ENCODE results near the gene POPDC2. TPM values are rescaled to one million over a fixed set of nuclear protein-coding genes. Genes with fewer than 3 reads are reported as not detected.
"Not testable (repeated sequence)": the region's sequence is repeated elsewhere in the genome, so short reads cannot be mapped to it uniquely, and the experiment has no call there.

Gene POPDC2
- total RNA-seq, 2 experiments from 2014 or later: 2.1 to 2.3 TPM

DNA sequence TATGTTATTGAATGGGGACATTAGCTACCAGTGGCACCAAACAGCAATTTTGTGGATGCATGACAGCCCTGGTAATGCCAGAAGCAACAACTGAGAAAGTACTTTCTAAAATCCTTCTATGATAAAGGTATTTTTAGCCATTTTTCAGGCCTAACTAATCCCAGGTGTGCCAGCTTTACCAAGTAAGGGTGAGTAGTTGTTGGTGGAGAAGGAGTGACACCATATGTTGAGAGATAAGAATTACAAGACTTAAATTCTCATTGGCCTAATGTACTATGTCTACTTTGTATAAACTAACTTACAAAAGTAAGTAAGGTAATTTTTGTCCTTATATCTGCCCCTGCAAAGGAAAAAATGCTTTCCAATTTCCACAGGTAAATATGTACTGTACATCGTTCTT, 20.9 kb upstream of the POPDC2 start:
- intact Hi-C loops (cut with micrococcal nuclease): loop anchor here (1.0 to 2.0 kb wide), 2 partner anchors 406 to 798 kb away; no protein-coding TSS in a partner anchor

DNA sequence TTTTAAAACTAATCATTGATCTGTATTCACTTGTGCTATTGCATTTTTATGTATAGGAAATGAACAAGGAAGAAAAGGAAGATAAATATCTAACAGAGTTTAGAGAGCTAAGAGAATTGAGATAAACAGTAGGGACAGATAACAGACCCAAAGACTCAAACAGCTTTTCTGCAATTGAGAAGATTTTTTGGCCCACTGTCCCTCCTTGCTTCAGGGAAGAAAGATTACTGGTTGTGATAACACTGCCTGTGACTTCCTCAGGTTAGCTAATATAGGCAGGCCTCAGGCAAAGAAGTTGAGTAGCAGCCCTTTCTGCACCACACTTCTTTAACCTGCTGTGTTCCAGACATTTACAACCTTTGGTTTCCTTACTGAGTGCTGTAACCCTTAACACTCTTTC, 19.5 kb upstream of the POPDC2 start:
- POLR2A ChIA-PET: no interaction called here
- no peaks in the 10 kb centered on the region for H3K27me3 Mint-ChIP-seq
- peaks cover 13% of the 10 kb centered on the region for H3K36me3 Mint-ChIP-seq
- H3K27ac Mint-ChIP-seq: no peak overlapping the region
- intact Hi-C loops (cut with micrococcal nuclease): loop anchor here (2.0 kb wide), 1 partner anchor 797 kb away; no protein-coding TSS in a partner anchor
- H3K9me3 Mint-ChIP-seq: no peaks in the 10 kb centered on the region
- no peak overlapping the region for H3K4me3 Mint-ChIP-seq
- DNase-seq: no peak
- H3K4me1 Mint-ChIP-seq (ENCODE audit: low read depth): peaks cover 24% of the 10 kb centered on the region
- CTCF ChIA-PET: interaction anchor here (1.1 to 6.9 kb wide), 9 partner anchors 10 to 797 kb away, joined by 3 to 43 read pairs (median 10); partner anchors contain the start of gene B4GALT4

More for the DNA sequence above, 20.9 kb upstream of the POPDC2 start:
- CTCF ChIA-PET: interaction anchor here (0.7 to 6.9 kb wide), 22 partner anchors 9 to 798 kb away, joined by 3 to 43 read pairs (median 3); partner anchors contain the start of genes B4GALT4, IGSF11 and TMEM39A
- Mint-ChIP-seq H3K27me3 (no peaks in the 10 kb centered on the region), H3K4me3 (no peak overlapping the region), H3K27ac (no peak overlapping the region), H3K36me3 (peaks cover 6% of the 10 kb centered on the region), H3K9me3 (no peaks in the 10 kb centered on the region), H3K4me1 (ENCODE audit: low read depth) (peaks cover 10% of the 10 kb centered on the region)
- DNase-seq: no peak
- POLR2A ChIA-PET: interaction anchor here (0.8 kb wide), 1 partner anchor 183 kb away, joined by 3 read pairs; the partner anchor contains the start of gene TIMMDC1

DNA sequence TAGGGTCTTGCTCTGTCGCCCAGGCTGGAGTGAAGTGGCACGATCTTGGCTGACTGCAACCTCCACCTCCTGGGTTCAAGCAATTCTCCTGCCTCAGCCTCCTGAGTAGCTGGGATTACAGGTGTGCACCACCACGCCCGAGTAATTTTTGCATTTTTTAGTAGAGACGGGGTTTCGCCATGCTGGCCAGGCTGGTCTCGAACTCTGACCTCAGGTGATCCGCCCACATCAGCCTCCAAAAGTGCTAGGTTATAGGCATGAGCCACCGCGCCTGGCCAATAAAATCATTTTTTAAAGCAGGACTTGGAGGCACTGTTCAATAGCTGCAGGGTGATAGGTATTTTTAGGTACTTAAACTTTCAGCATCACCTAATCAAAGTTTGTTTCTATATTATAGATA, 17.8 kb upstream of the POPDC2 start:
- CTCF ChIA-PET: interaction anchor here (1.0 to 6.9 kb wide), 2 partner anchors 77 to 795 kb away, joined by 3 to 43 read pairs; no protein-coding TSS in a partner anchor

DNA sequence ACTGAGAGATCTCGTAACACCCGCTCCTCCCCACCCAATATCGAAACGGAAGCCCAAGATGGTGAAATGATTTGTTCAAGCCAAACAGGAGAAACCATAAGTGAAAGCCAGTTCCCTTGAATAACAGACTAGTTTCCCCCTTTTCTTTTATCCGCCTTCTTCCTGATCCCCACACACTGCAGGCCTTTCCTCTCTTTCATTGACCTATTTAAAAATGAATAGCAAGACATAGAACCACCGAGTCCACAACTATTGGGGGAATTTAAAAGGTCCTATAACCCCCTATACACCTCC, 17.2 kb upstream of the POPDC2 start:
- Mint-ChIP-seq H3K4me3 (peak overlapping the region; percentile 95), H3K9me3 (no peaks in the 10 kb centered on the region), H3K36me3 (peaks cover 22% of the 10 kb centered on the region), H3K27ac (peak overlapping the region; percentile 91), H3K4me1 (ENCODE audit: low read depth) (peaks cover 32% of the 10 kb centered on the region), H3K27me3 (no peaks in the 10 kb centered on the region)
- CTCF ChIA-PET: interaction anchor here (0.5 to 6.9 kb wide), 3 partner anchors 26 to 794 kb away, joined by 3 to 43 read pairs (median 3); partner anchors contain the start of gene CFAP91
- POLR2A ChIA-PET: interaction anchor here (1.6 to 2.0 kb wide), 4 partner anchors 179 to 383 kb away, joined by 6 to 15 read pairs (median 9); partner anchors contain the start of genes ARHGAP31, POGLUT1, TIMMDC1 and TMEM39A
- intact Hi-C loops (cut with micrococcal nuclease): loop anchor here (1.0 to 2.0 kb wide), 13 partner anchors 23 to 436 kb away; partner anchors contain the start of genes ARHGAP31, GSK3B, TIMMDC1 and TMEM39A
- DNase-seq: no peak

More for the DNA sequence above, 17.8 kb upstream of the POPDC2 start:
- H3K27ac Mint-ChIP-seq; POLR2A ChIA-PET; H3K9me3 Mint-ChIP-seq; H3K27me3 Mint-ChIP-seq; DNase-seq; H3K4me3 Mint-ChIP-seq; intact Hi-C loops (cut with micrococcal nuclease): not testable (repeated sequence)
- Mint-ChIP-seq H3K36me3 (peaks cover 18% of the 10 kb centered on the region), H3K4me1 (ENCODE audit: low read depth) (peaks cover 29% of the 10 kb centered on the region)

DNA sequence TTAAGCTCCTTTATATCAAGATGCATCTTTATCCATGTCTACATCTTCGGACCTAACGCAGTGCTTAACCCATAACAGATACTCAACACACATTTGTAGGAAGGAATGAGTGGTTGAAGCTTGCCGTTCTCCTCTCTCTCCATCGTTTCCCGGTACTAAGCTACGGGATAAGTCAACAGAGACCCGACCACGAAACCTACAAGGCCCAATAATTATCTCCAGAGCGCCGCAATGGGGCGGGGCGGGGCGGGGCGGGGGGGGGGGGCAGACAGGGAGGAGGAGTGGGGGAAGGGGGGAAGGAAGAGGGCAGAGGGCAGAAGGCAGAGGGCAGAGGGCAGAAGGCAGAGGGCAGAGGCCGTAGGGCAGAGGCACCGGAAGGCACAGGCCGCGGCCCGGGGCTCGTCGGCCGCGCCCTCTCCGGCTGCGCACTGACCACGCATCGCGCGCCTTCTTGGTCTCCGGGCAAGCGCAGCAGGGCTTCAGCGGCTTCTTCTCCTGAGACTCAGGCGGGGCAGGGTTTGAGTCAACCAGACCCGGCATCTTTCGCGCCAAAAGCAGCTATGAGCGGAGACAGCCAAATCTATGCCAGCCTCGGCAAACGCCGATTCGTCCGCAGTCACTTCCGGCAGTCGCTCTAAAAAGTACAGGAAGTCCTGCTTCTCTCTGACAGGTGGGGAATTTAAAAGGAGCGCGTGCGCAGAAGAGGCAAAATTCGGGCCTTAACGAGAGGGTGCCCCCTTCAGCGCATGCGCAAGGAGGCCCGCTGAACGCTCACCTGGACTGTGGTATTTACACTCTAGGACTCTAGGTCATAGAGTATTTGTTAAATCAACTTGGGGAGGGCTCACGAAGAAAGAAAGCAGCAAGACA, 16.6 kb upstream of the POPDC2 start, which contains the start of gene COX17:
COX17 (minus strand) TSS at position 636 of the 870 bp plus-strand sequence; CDS start at position 540, 96 bp downstream.
- peak within 1 kb of the TSS; percentile 95 for H3K4me3 Mint-ChIP-seq
- peaks cover 36% of the 10 kb centered on the region for H3K4me1 Mint-ChIP-seq (ENCODE audit: low read depth)
- H3K27me3 Mint-ChIP-seq: no peaks in the 10 kb centered on the region
- DNase-seq: peak; percentile 98
- H3K9me3 Mint-ChIP-seq: no peaks in the 10 kb centered on the region
- H3K27ac Mint-ChIP-seq: peak within 1 kb of the TSS; percentile 91
- CTCF ChIA-PET: interaction anchor here (0.5 to 6.9 kb wide), 5 partner anchors 11 to 794 kb away, joined by 3 to 43 read pairs (median 3); partner anchors contain the start of gene CFAP91
- intact Hi-C loops (cut with micrococcal nuclease): loop anchor here (1.0 to 2.0 kb wide), 13 partner anchors 23 to 436 kb away; partner anchors contain the start of genes ARHGAP31, GSK3B, TIMMDC1 and TMEM39A
- POLR2A ChIA-PET: interaction anchor here (1.0 to 2.0 kb wide), 11 partner anchors 24 to 382 kb away, joined by 3 to 15 read pairs (median 6); partner anchors contain the start of genes ARHGAP31, POGLUT1, TIMMDC1 and TMEM39A
- H3K36me3 Mint-ChIP-seq: peaks cover 25% of the 10 kb centered on the region

DNA sequence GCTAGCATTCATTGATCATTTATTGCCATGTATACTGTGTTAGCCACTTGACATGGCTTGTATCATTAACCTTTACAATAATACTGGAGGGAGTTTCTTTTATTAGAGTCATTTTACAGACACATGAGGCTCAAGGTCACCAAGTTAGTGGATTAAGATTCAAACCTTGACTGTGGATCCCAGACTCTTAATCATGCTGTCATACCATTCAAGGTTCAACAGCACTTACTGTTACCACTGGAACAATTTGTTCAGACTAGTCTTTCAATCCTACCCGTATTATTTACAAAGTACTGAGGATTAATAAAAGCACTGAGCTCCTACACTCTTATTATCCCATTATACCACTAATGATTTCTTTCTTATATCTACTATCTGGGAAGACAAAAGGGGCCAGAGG, 15.6 kb upstream of the POPDC2 start:
- intact Hi-C loops (cut with micrococcal nuclease): loop anchor here (2.0 kb wide), 1 partner anchor 47 kb away; no protein-coding TSS in a partner anchor
- no peaks in the 10 kb centered on the region for H3K27me3 Mint-ChIP-seq
- POLR2A ChIA-PET: interaction anchor here (1.0 to 2.0 kb wide), 11 partner anchors 25 to 382 kb away, joined by 3 to 15 read pairs (median 6); partner anchors contain the start of genes ARHGAP31, POGLUT1, TIMMDC1 and TMEM39A
- H3K4me3 Mint-ChIP-seq: peak overlapping the region; percentile 95
- H3K27ac Mint-ChIP-seq: peak overlapping the region; percentile 91
- H3K9me3 Mint-ChIP-seq: no peaks in the 10 kb centered on the region
- CTCF ChIA-PET: interaction anchor here (0.6 to 1.5 kb wide), 3 partner anchors 10 to 181 kb away, joined by 3 to 7 read pairs (median 3); no protein-coding TSS in a partner anchor
- H3K4me1 Mint-ChIP-seq (ENCODE audit: low read depth): peaks cover 38% of the 10 kb centered on the region
- DNase-seq: no peak
- H3K36me3 Mint-ChIP-seq: peaks cover 29% of the 10 kb centered on the region

DNA sequence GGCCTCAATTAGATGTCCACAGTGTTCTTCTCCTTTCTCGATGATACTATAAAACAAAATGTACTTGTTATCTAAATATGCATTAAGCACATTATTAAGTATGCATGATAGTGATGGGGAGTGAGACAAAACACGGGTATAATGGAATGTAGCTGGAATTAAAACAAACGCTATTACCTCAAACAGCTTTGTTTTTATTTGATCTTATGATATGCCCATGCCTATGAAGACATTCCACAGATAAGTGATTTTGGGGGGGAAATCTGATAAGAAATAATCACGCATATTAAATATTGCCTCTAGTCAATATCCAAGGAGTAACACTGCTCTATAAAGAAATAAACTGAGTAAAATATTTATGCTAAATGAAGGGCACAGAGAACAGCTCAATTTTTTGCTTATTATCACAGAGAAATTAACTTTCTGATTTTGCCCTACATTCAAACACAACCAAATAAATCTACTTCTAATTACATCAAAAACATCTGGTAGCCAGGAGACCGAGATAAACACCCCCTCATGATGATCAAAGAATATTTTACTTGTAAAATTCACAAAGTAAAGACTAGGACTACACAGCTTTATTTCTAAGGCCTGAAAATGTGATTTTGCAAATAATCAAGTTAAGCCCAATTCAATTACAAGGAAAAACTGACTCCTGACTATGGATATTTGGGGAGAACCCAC, 14.9 kb upstream of the POPDC2 start:
- no peak for DNase-seq
- Mint-ChIP-seq H3K27me3 (no peaks in the 10 kb centered on the region), H3K9me3 (no peaks in the 10 kb centered on the region), H3K36me3 (peaks cover 34% of the 10 kb centered on the region), H3K27ac (peak overlapping the region; percentile 91), H3K4me3 (peak overlapping the region; percentile 95), H3K4me1 (ENCODE audit: low read depth) (peaks cover 38% of the 10 kb centered on the region)
- ChIA-PET POLR2A (interaction anchor here (0.6 to 2.0 kb wide), 4 partner anchors 44 to 212 kb away, joined by 5 to 15 read pairs (median 11); partner anchors contain the start of gene TMEM39A), CTCF (interaction anchor here (1.1 to 1.5 kb wide), 2 partner anchors 38 to 76 kb away, joined by 4 to 7 read pairs; no protein-coding TSS in a partner anchor)
- intact Hi-C loops (cut with micrococcal nuclease): no loop called here

DNA sequence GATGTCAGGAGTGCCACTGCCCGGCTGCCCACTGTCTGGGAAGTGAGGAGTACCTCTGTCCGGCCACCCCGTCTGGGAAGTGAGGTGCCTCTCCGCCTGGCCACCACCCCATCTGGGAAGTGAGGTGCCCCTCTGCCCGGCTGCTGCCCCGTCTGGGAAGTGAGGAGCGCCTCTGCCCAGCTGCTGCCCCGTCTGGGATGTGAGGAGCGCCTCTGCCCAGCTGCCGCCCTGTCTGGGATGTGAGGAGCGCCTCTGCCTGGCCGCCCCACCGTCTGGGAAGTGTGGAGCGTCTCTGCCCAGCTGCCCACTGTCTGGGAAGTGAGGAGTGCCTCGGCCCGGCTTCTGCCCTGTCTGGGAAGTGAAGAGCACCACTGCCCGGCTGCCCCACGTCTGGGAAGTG, 13.5 kb upstream of the POPDC2 start:
- Mint-ChIP-seq H3K36me3 (peaks cover 39% of the 10 kb centered on the region), H3K9me3 (no peaks in the 10 kb centered on the region), H3K4me3 (no peak overlapping the region), H3K27me3 (no peaks in the 10 kb centered on the region), H3K27ac (no peak overlapping the region), H3K4me1 (ENCODE audit: low read depth) (peaks cover 43% of the 10 kb centered on the region)
- intact Hi-C loops (cut with micrococcal nuclease): no loop called here
- CTCF ChIA-PET: interaction anchor here (1.0 to 2.6 kb wide), 3 partner anchors 16 to 73 kb away, joined by 3 to 12 read pairs (median 5); no protein-coding TSS in a partner anchor
- POLR2A ChIA-PET: no interaction called here
- no peak for DNase-seq

DNA sequence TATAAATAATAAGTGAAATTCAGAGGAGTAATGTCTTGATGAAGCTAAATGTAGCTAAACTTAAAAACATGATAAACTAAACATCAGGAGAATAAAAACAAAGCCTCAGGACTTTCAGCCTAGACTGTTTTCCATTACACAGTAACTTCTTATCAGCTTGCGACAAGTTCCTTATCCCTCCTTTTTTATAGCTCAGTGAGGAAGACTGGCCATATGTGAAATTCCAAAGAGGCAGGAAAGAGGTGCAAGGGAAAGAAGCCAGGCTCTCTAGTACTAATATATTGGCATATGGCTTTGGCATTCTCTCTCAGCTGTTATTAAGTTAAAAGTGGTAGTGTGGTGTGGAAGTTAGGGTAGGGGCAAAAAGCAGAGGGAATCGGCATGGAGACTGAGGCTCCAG, 12.4 kb upstream of the POPDC2 start:
- Mint-ChIP-seq H3K4me1 (ENCODE audit: low read depth) (peaks cover 42% of the 10 kb centered on the region), H3K9me3 (no peaks in the 10 kb centered on the region), H3K27ac (peak overlapping the region; percentile 2), H3K36me3 (peaks cover 40% of the 10 kb centered on the region), H3K27me3 (no peaks in the 10 kb centered on the region), H3K4me3 (no peak overlapping the region)
- DNase-seq: no peak
- POLR2A ChIA-PET: interaction anchor here (0.8 to 1.3 kb wide), 2 partner anchors 93 to 209 kb away, joined by 3 read pairs; partner anchors contain the start of gene TMEM39A
- CTCF ChIA-PET: interaction anchor here (0.7 to 2.6 kb wide), 8 partner anchors 8 to 174 kb away, joined by 3 to 12 read pairs (median 4); partner anchors contain the start of gene TIMMDC1
- intact Hi-C loops (cut with micrococcal nuclease): no loop called here

DNA sequence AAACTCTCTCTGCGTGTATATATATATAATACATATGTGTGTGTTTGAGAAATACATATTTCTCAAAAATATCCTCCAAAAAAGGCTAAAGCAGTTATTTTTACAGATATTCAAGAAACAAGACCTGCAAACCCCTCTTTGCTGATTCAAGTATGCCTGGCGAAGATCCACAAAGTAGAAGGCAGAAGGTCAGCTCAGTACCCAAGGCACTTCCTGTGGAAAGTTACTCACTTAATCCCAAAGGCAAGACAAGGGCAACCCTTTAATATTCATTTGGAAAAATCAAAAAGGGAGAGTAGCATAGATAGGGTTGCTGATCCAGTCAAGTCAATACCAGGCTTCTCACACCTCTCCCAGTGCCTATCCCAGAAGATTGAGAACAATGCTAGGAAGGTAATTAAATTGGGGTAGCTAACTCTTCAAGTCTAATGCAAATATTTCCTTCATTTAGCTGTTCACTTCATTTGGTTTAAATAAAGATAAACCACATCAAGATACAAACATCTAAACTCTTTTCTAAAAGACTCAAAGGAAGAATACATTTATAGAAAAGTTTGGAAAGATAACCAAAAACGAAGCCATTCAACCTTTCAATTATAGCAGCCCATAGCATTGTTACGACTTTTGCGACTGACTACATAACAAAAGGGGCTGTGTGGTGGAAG, 9.6 kb upstream of the POPDC2 start:
- intact Hi-C loops (cut with micrococcal nuclease): no loop called here
- Mint-ChIP-seq H3K27ac (peak overlapping the region; percentile 49), H3K4me3 (no peak overlapping the region), H3K9me3 (no peaks in the 10 kb centered on the region), H3K4me1 (ENCODE audit: low read depth) (peaks cover 21% of the 10 kb centered on the region), H3K36me3 (peaks cover 37% of the 10 kb centered on the region), H3K27me3 (no peaks in the 10 kb centered on the region)
- ChIA-PET POLR2A (no interaction called here), CTCF (interaction anchor here (0.6 to 0.8 kb wide), 2 partner anchors 10 to 787 kb away, joined by 3 read pairs; no protein-coding TSS in a partner anchor)
- no peak for DNase-seq
